GF-D8 (cell line): ENCODE data around the gene TTC24.
A peak's percentile ranks its signal among the peaks of the same experiment; 100 is the strongest.
"Not testable (repeated sequence)": the region's sequence is repeated elsewhere in the genome, so short reads cannot be mapped to it uniquely, and the experiment has no call there.

Experiments used
- DNase-seq: peaks from one replicate; lab custom pipeline; 2025; lab: John Stamatoyannopoulos, UW

Gene TTC24

GRCh38 chr1:156587927-156588326 is 8.4 kb downstream of the TTC24 start:
- not testable (repeated sequence) for DNase-seq

GRCh38 chr1:156589546-156589945 is 10.0 kb downstream of the TTC24 start:
- DNase-seq = no peak

- no peak for DNase-seq
Observed at GRCh38 chr1:156590326-156591180, 11.0 kb downstream of the TTC24 start.

- no peak for DNase-seq
Observed at GRCh38 chr1:156591181-156591431, 11.6 kb downstream of the TTC24 start.

- no peak for DNase-seq
Observed at GRCh38 chr1:156591432-156592157, 12.1 kb downstream of the TTC24 start, which contains the start of gene NAXE. Gene NAXE, plus strand, starts transcription at chr1:156591776. Its CDS starts 29 bp downstream, at chr1:156591805.

GRCh38 chr1:156592158-156592909 is 12.8 kb downstream of the TTC24 start:
- DNase-seq = no peak

GRCh38 chr1:156592910-156593660 is 13.6 kb downstream of the TTC24 start:
- DNase-seq = no peak

GRCh38 chr1:156593661-156593989 is 14.1 kb downstream of the TTC24 start:
- no peak for DNase-seq

- DNase-seq = no peak
Observed at GRCh38 chr1:156594190-156594589, 14.7 kb downstream of the TTC24 start.

GRCh38 chr1:156595016-156595415 is 15.5 kb downstream of the TTC24 start:
- DNase-seq = no peak

GRCh38 chr1:156596426-156596825 is 16.9 kb downstream of the TTC24 start:
- DNase-seq = no peak

- DNase-seq = no peak
Observed at GRCh38 chr1:156598125-156598524, 18.6 kb downstream of the TTC24 start.

- no peak for DNase-seq
Observed at GRCh38 chr1:156598731-156599432, 19.4 kb downstream of the TTC24 start.

GRCh38 chr1:156599811-156600210 is 20.3 kb downstream of the TTC24 start:
- DNase-seq = peak; percentile 73

- no peak for DNase-seq
Observed at GRCh38 chr1:156600733-156601121, 21.2 kb downstream of the TTC24 start.

GRCh38 chr1:156601122-156601830 is 21.8 kb downstream of the TTC24 start, which contains the start of gene GPATCH4:
Gene GPATCH4, minus strand, starts transcription at chr1:156601479.
- peak; percentile 47 for DNase-seq

GRCh38 chr1:156601892-156602291 is 22.4 kb downstream of the TTC24 start:
- no peak for DNase-seq

GRCh38 chr1:156602557-156602993 is 23.1 kb downstream of the TTC24 start:
- no peak for DNase-seq

GRCh38 chr1:156607344-156607743 is 27.8 kb downstream of the TTC24 start:
- DNase-seq = not testable (repeated sequence)

- DNase-seq = peak; percentile 41
Observed at GRCh38 chr1:156608036-156608674, 28.6 kb downstream of the TTC24 start.
